Astrocyte (in vitro differentiated cells and primary cell): ENCODE data around the gene NPW.
A peak's percentile ranks its signal among the peaks of the same experiment; 100 is the strongest.

Source experiments
- EZH2 ChIP-seq: IDR thresholded peaks from 2 replicates; pipeline ENCODE4 v1.6.1; 2012; ENCODE audit warnings: mild to moderate bottlenecking, low read length, inconsistent platforms; ENCODE audit not compliant: insufficient read depth
- TF ChIP-seq, protein P1 (sequence below): IDR thresholded peaks from 2 replicates; pipeline ENCODE4 v1.5.1; 2011; ENCODE audit warnings: low read depth, mild to moderate bottlenecking, inconsistent platforms, low read length, moderate library complexity; ENCODE audit not compliant: insufficient read depth

- TF ChIP-seq, protein P1, sequence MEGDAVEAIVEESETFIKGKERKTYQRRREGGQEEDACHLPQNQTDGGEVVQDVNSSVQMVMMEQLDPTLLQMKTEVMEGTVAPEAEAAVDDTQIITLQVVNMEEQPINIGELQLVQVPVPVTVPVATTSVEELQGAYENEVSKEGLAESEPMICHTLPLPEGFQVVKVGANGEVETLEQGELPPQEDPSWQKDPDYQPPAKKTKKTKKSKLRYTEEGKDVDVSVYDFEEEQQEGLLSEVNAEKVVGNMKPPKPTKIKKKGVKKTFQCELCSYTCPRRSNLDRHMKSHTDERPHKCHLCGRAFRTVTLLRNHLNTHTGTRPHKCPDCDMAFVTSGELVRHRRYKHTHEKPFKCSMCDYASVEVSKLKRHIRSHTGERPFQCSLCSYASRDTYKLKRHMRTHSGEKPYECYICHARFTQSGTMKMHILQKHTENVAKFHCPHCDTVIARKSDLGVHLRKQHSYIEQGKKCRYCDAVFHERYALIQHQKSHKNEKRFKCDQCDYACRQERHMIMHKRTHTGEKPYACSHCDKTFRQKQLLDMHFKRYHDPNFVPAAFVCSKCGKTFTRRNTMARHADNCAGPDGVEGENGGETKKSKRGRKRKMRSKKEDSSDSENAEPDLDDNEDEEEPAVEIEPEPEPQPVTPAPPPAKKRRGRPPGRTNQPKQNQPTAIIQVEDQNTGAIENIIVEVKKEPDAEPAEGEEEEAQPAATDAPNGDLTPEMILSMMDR = no peak
- peak; percentile 99 for TF ChIP-seq EZH2
These were observed 29.0 kb upstream of the NPW start for GRCh38 chr16:1990351-1991134.
